ENCODE results near the gene CFAP299. TPM values are rescaled to one million over a fixed set of nuclear protein-coding genes. Genes with fewer than 3 reads are reported as not detected.

Gene CFAP299
- total and polyA plus RNA-seq, 2 of the 8 experiments (the other 6 are each of a cell fraction or from before 2014, with no cell fraction given) = not detected

DNA sequence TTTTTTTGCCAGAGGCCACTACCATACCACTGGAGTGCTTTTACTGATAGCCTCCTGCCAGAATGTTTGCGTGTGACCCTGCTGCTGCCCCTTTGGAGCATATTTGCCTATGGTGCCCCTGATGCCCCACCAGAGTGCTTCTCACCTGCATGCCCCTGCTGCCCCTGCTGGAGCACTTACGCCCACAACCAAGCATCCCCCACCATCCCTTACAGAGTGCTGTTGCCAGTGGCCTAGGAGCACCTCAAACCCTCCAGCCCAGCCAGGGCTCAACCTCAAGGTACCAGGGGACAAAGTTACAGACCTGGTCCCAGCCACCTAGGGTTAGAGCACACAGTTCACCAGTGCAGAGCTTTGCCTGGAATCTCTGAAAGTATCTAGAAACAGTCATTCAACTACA lies 207.2 kb downstream of the CFAP299 start:
- no peak overlapping the region for H4K8ac ChIP-seq (ENCODE audit: extremely low read depth, insufficient read depth, low read length)
- no peak overlapping the region for H4K5ac ChIP-seq (ENCODE audit: insufficient read length, low read depth, low read length)
- no peak overlapping the region for H2AK5ac ChIP-seq (ENCODE audit: low read depth, low read length)
- DNase-seq (ENCODE audit: low read depth in 1 of 2, low spot score in 2 of 2) (no peak), FAIRE-seq (no peak)
- WGBS, 2 experiments (ENCODE audit: extremely low coverage in 1 of 2, insufficient coverage in 1 of 2, insufficient read length in 1 of 2, insufficient replicate concordance in 2 of 2, low coverage in 1 of 2, low lambda C conversion rate in 2 of 2, missing lambda C conversion rate in 1 of 2) = 100% methylated on average over 2 of the region's 2 CpGs; no CpG with 5 or more reads in 1 of the 2 experiments
- no peak overlapping the region for H2BK15ac ChIP-seq (ENCODE audit: low read length)
- H3K14ac ChIP-seq (ENCODE audit: insufficient read length) = no peak overlapping the region
- H2AFZ ChIP-seq (ENCODE audit: low read length) = no peak overlapping the region
- TF ChIP-seq, protein P1, sequence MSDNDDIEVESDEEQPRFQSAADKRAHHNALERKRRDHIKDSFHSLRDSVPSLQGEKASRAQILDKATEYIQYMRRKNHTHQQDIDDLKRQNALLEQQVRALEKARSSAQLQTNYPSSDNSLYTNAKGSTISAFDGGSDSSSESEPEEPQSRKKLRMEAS (IDR thresholded peaks at IDR 0.05) = no peak
- TF ChIP-seq SP4 (IDR thresholded peaks at IDR 0.05; ENCODE audit: low read length) (no peak), CHD1 (IDR thresholded peaks at IDR 0.05; ENCODE audit: low read depth, low read length) (no peak), EZH2 (IDR thresholded peaks at IDR 0.05; ENCODE audit: low read depth, low read length, severe bottlenecking) (no peak), KDM4A (IDR thresholded peaks at IDR 0.05; ENCODE audit: low read depth, low read length, severe bottlenecking) (no peak), RNF2 (IDR thresholded peaks at IDR 0.05; ENCODE audit: borderline replicate concordance, low read depth, low read length, missing control alignments, poor library complexity, severe bottlenecking) (no peak), HDAC6 (IDR thresholded peaks at IDR 0.05; ENCODE audit: low read depth, low read length) (no peak)
- H3K27me3 ChIP-seq (replicated peaks in 1 of 4; ENCODE audit: control insufficient read depth in 3 of 4, extremely low read depth in 1 of 4, insufficient read depth in 3 of 4, low read length in 3 of 4) = no peaks in the 10 kb centered on the region
- POLR2A ChIA-PET (ENCODE audit: partially characterized antibody) = no interaction called here
- no peaks in the 10 kb centered on the region for H3K79me1 ChIP-seq (ENCODE audit: low read depth, low read length)
- H4K91ac ChIP-seq (replicated peaks; ENCODE audit: insufficient read length, low read length) = no peak overlapping the region
- no peak overlapping the region for H3K18ac ChIP-seq (ENCODE audit: extremely low read depth, low read length)
- no peaks in the 10 kb centered on the region for H3K23me2 ChIP-seq (ENCODE audit: low read depth, low read length)
- H3K4me1 ChIP-seq (replicated peaks in 1 of 4; ENCODE audit: control insufficient read depth in 3 of 4, insufficient read depth in 4 of 4, low read length in 3 of 4) = no peaks in the 10 kb centered on the region
- H3K4me2 ChIP-seq (ENCODE audit: insufficient read depth in 1 of 2, low read depth in 2 of 2, low read length in 2 of 2) = no peak overlapping the region
- H2BK20ac ChIP-seq (ENCODE audit: low read length) = no peak overlapping the region
- no peaks in the 10 kb centered on the region for H3K79me2 ChIP-seq (ENCODE audit: control insufficient read depth in 1 of 2, insufficient read depth in 2 of 2, low read length in 2 of 2)
- H2BK5ac ChIP-seq (ENCODE audit: low read depth, low read length) = no peak overlapping the region
- H3K23ac ChIP-seq (ENCODE audit: insufficient read length) = no peak overlapping the region
- CTCF ChIA-PET (ENCODE audit: partially characterized antibody) = no interaction called here
- H3K36me3 ChIP-seq (ENCODE audit: control insufficient read depth in 2 of 4, insufficient read depth in 4 of 4, low read length in 3 of 4) = no peaks in the 10 kb centered on the region
- H2BK12ac ChIP-seq (ENCODE audit: low read depth, low read length) = 0 out of 2 replicates have a peak overlapping the region, but pooled peaks have one; percentile 1
- H3K27ac ChIP-seq (ENCODE audit: low read depth, low read length) = no peak overlapping the region
- no peak overlapping the region for H3K4me3 ChIP-seq (ENCODE audit: extremely low read depth in 1 of 4, insufficient read depth in 2 of 4, low read depth in 3 of 4, low read length in 4 of 4)
- H3K9ac ChIP-seq (replicated peaks in 1 of 4; ENCODE audit: extremely low read depth in 1 of 4, low read depth in 3 of 4, low read length in 3 of 4) = no peak overlapping the region
- no peak overlapping the region for H3K4ac ChIP-seq (replicated peaks; ENCODE audit: insufficient read length, low read depth, low read length)
- H3K9me3 ChIP-seq (ENCODE audit: insufficient read depth in 2 of 2, low read depth in 1 of 2, low read length in 1 of 2) = no peaks in the 10 kb centered on the region
- no peaks in the 10 kb centered on the region for H4K20me1 ChIP-seq (replicated peaks in 1 of 2; ENCODE audit: control insufficient read depth in 1 of 2, insufficient read depth in 2 of 2, low read length in 2 of 2)
- no peak overlapping the region for H2BK120ac ChIP-seq (replicated peaks; ENCODE audit: low read depth, low read length)
- no peak overlapping the region for H3K56ac ChIP-seq (replicated peaks; ENCODE audit: insufficient read length, low read depth, low read length)
